Uterus (tissue), 2 donors: ENCODE data around the gene PIP5K1C.

ENCODE experiments used
- POLR2A ChIP-seq, 2 donors: fragments of 450-650 bp; IDR thresholded peaks; one replicate each; pipeline ENCODE4 v1.6.1; 2016; ENCODE audit warnings: antibody characterized with exemption in 2 of 2, mild to moderate bottlenecking in 1 of 2, moderate library complexity in 1 of 2
- TF ChIP-seq, protein P1 (sequence below), 4 experiments: fragments of 200-600 bp in 2 of 4; fragments of 450-650 bp in 2 of 4; sonication (generic) in 2 of 4; IDR thresholded peaks; one replicate each; pipeline ENCODE4 v1.5.1; 2016 to 2019; ENCODE audit warnings: antibody characterized with exemption in 4 of 4, mild to moderate bottlenecking in 2 of 4, moderate library complexity in 1 of 4

- TF ChIP-seq, protein P1, sequence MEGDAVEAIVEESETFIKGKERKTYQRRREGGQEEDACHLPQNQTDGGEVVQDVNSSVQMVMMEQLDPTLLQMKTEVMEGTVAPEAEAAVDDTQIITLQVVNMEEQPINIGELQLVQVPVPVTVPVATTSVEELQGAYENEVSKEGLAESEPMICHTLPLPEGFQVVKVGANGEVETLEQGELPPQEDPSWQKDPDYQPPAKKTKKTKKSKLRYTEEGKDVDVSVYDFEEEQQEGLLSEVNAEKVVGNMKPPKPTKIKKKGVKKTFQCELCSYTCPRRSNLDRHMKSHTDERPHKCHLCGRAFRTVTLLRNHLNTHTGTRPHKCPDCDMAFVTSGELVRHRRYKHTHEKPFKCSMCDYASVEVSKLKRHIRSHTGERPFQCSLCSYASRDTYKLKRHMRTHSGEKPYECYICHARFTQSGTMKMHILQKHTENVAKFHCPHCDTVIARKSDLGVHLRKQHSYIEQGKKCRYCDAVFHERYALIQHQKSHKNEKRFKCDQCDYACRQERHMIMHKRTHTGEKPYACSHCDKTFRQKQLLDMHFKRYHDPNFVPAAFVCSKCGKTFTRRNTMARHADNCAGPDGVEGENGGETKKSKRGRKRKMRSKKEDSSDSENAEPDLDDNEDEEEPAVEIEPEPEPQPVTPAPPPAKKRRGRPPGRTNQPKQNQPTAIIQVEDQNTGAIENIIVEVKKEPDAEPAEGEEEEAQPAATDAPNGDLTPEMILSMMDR (IDR thresholded peaks at IDR 0.05), result no peak
- TF ChIP-seq POLR2A (IDR thresholded peaks at IDR 0.05), result no peak
Measured at GRCh38 chr19:3673506-3674439, 26.5 kb downstream of the PIP5K1C start.
